Subcutaneous adipose tissue (tissue), 4 donors: ENCODE measurements around the gene EDN2. TPM values are rescaled to one million over a fixed set of nuclear protein-coding genes. Genes with fewer than 3 reads are reported as not detected.

Experiments used
- total RNA-seq, 4 donors: library from RNA; depleted of rRNA; stranded (reverse); fragments of >200 nt; gene quantifications; one replicate each; pipeline ENCODE4 v1.1.0, GENCODE V29; 2016
- TF ChIP-seq, protein P1 (sequence below): fragments of 450-650 bp; IDR thresholded peaks from one replicate; pipeline ENCODE4 v1.5.1; 2016; ENCODE audit warnings: low read depth, mild to moderate bottlenecking, control low read depth, antibody characterized with exemption, moderate library complexity

The EDN2 gene
- total RNA-seq, 4 donors from 2014 or later = 1.1 TPM; not detected in 3

DNA sequence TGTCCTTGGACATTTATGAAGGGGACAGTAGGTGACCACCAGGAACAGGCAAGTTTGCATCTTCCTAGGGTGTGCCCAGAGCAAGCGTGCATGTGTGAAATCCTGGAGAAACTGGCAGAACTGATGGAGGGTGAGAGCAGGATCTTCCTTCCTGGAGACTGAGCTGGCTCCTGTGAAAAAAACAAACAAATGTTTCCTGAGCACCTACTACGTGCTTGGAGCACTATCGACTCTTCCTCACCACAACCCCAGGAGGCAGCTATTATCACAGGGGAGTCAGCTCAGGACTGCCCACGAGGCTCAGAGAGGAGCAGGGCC lies 1.5 kb upstream of the EDN2 start:
- TF ChIP-seq, protein P1, sequence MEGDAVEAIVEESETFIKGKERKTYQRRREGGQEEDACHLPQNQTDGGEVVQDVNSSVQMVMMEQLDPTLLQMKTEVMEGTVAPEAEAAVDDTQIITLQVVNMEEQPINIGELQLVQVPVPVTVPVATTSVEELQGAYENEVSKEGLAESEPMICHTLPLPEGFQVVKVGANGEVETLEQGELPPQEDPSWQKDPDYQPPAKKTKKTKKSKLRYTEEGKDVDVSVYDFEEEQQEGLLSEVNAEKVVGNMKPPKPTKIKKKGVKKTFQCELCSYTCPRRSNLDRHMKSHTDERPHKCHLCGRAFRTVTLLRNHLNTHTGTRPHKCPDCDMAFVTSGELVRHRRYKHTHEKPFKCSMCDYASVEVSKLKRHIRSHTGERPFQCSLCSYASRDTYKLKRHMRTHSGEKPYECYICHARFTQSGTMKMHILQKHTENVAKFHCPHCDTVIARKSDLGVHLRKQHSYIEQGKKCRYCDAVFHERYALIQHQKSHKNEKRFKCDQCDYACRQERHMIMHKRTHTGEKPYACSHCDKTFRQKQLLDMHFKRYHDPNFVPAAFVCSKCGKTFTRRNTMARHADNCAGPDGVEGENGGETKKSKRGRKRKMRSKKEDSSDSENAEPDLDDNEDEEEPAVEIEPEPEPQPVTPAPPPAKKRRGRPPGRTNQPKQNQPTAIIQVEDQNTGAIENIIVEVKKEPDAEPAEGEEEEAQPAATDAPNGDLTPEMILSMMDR = no peak

DNA sequence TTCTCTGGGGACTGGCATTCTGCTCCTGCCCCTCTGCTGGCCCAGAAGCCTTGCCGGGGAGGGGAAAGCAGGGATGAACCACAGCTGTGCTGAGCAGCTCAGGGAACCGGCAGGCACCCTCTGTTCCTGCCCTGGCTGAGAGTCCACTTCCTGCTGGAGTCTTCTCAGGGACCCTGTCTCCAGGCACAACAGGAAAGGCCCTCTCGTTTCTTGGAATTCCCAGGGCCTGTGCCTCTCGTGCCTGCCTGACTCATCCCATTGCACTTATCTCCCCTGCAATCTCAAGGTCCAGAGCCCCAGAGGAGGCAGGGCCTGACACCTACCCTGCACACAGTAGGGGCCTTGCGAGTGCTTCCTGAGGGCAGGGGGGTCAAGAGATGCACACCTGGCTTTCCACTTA lies 1.1 kb upstream of the EDN2 start:
- TF ChIP-seq, protein P1 = no peak

DNA sequence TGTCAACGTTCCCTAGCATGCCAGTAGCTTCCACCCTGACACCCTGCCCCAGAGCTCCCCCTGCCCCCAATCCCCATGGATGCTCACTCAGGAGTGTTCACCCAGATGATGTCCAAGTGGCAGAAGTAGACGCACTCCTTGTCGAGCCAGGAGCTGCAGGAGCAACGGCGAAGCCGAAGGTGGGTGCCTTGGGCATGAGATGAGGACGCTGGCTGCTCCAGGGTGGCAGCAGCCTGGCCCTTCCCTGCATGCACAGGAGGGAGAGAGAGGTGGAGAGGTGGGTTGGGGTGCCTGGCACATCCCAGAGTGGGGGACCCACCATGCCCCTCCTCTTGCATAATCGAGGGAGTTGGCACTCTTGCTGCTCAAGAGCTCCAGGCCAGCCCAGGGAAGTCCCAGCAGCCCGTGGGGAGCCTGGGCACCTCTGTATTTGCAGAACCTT lies 502 bp downstream of the EDN2 start:
- TF ChIP-seq, protein P1 = no peak

DNA sequence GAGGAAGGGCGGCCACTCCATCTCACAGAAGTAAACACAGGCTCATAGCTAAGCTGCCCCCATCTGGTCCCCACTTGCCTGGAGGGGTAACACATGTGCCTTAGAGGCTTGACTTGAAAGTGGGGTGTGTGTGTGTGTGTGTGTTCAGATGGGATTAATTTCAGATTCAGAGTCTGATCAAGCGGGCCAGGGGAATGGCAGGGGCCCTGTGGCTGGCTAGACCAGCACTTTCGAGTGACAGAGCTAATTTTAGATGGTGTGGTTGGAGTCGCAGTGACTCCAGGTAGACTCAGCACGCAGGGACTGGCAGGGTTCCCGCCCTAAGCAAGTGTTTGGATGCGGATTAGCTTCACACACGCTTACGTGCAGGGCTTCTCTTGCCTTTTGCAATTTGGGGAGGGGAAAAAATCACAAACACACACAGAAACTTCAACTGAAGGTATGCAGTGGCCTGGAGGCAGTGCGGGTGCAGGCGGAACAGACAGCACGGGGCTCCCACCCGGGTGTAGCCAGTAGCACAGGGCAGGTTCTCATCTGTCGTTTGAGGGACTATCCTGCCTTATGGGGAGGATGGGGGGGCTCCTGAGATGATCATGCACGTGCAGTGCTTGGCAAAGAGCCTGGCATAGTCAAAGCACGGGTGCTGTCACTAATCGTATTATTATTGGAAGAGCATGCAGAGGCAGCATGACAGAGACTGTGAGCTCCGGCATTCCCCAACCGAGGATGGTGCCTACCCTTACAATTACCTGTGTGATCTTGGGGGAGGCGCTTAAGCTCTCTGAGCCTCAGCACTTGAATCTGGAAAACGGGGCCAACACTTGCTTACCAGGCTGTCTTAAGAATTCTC lies 1.3 kb downstream of the EDN2 start:
- TF ChIP-seq, protein P1 = no peak

DNA sequence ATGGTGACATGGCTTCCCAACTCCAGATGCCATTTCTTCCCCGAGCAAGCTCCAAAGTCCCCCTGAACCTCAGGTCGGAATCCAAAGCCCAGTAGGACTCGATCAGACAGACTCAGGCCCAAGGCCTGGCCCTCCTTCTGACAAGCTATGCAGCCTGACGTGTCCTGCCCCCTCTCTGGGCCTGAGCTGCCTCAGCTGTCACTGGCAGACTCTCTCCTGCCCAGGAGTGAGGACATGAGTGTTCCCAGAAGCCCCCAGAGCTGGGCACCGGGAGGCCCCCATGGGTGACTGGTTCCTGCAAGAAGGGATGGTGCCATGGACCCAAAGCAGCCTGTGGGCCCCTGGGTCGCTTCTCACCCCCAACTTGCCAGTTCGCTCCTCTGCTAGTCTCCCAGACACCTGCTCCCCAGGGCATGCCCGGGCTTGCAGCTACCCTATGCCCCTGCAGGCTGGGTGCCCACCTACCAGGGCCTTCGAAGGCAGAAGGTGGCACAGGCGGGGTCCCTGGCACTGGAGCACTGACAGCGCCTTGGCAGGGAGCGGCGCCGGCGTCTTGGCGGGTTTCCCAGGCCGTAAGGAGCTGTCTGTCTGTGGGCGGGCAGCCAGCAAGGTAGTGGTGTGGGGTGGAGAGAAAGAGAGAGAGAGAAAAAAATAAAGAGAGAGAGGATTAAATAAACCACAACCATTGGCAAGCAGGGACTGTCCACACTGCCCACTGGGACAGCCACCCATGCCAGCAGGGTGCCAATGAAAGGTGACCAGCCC lies 2.3 kb downstream of the EDN2 start:
- TF ChIP-seq, protein P1 = no peak

DNA sequence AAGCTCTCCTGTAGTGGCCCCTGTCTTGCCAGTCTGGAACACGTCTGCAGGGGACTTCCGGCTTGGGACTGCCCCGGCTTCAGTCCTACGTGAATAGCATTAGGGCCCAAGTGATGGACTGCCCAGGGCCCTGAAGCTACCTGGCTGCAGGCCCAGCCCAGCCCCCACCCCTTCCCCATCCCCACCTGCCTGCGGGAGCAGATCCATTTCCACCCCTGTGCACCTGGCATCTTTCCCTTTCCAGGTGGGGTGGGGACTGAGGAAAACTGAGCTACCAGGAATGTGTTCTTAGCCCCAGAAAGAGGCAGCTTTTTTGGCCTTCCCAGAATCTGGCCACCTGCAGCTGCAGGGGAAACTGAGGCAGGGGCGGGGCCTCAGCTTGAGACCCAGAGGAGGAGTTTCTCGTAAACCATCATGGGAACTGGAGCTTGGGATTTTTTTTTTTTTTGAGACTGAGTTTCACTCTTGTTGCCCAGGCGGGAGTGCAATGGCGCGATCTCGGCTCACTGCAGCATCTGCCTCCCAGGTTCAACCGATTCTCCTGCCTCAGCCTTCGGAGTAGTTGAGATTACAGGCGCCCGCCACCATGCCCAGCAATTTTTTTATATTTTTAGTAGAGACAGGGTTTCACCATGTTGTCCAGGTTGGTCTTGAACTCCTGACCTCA lies 3.2 kb downstream of the EDN2 start:
- TF ChIP-seq, protein P1 = no peak
